SU-DHL-6 (cell line): Measurements from ENCODE around the gene MACF1.

ENCODE experiments used
- H2AFZ ChIP-seq: fragments of 200-600 bp; sonication (generic); 2 replicates; pipeline ENCODE4 v1.6.1; 2014; ENCODE audit warnings: low read depth, mild to moderate bottlenecking, moderate library complexity, mixed read lengths, antibody characterized with exemption, low read length; ENCODE audit not compliant: severe bottlenecking
- H3F3A ChIP-seq: fragments of 200-600 bp; shearing (Covaris generic); 2 replicates; pipeline ENCODE4 v1.6.0; 2016; ENCODE audit warnings: antibody characterized with exemption, mild to moderate bottlenecking; ENCODE audit not compliant: insufficient read depth
- H3K27ac ChIP-seq: fragments of 200-600 bp; sonication (generic); 2 replicates; pipeline ENCODE4 v1.5.1; 2016; ENCODE audit warnings: low read depth, mild to moderate bottlenecking, low read length, moderate library complexity, mixed read lengths
- H3K27me3 ChIP-seq: fragments of 200-600 bp; sonication (generic), shearing (Covaris generic); 2 replicates; pipeline ENCODE4 v1.6.0; 2014; ENCODE audit warnings: mild to moderate bottlenecking, low read length
- H3K36me3 ChIP-seq: fragments of 200-600 bp; sonication (generic); 2 replicates; pipeline ENCODE4 v1.6.1; 2014; ENCODE audit warnings: mild to moderate bottlenecking, low read length, mixed read lengths
- H3K4me2 ChIP-seq: fragments of 300-600, 200-600 bp; shearing (Covaris generic), sonication (generic); 2 replicates; pipeline ENCODE4 v1.6.0; 2014; ENCODE audit warnings: low read length, low read depth, mild to moderate bottlenecking; ENCODE audit not compliant: poor library complexity, severe bottlenecking
- H3K4me3 ChIP-seq: fragments of 200-600 bp; sonication (generic); 2 replicates; pipeline ENCODE4 v1.5.1; 2014; ENCODE audit warnings: antibody characterized with exemption, low read length, mild to moderate bottlenecking, mixed read lengths; ENCODE audit not compliant: insufficient read depth, poor library complexity, severe bottlenecking
- H3K79me2 ChIP-seq: fragments of 200-600 bp; sonication (generic); 2 replicates; pipeline ENCODE4 v1.6.1; 2014; ENCODE audit warnings: mild to moderate bottlenecking, low read length, moderate library complexity; ENCODE audit not compliant: insufficient read depth
- H3K9ac ChIP-seq: fragments of 200-600 bp; sonication (generic); 2 replicates; pipeline ENCODE4 v1.7.0; 2014; ENCODE audit warnings: mild to moderate bottlenecking, low read length
- H3K9me2 ChIP-seq: fragments of 200-600 bp; sonication (generic); replicated peaks from 2 replicates; pipeline ENCODE4 v1.6.1; 2014; ENCODE audit warnings: low read length; ENCODE audit not compliant: insufficient read depth
- H3K9me3 ChIP-seq: fragments of 200-600 bp; sonication (generic); 2 replicates; pipeline ENCODE4 v1.6.1; 2014; ENCODE audit warnings: low read length, mixed read lengths; ENCODE audit not compliant: insufficient read depth
- H4K20me1 ChIP-seq: fragments of 200-600 bp; sonication (generic); 2 replicates; pipeline ENCODE4 v1.6.1; 2014; ENCODE audit warnings: low read depth, mild to moderate bottlenecking, antibody characterized with exemption, low read length, moderate library complexity, mixed read lengths
- CTCF ChIP-seq: fragments of 200-600 bp; sonication (generic); IDR thresholded peaks from one replicate; pipeline ENCODE4 v1.5.1; 2017; ENCODE audit warnings: antibody characterized with exemption, mild to moderate bottlenecking, low read length, moderate library complexity; ENCODE audit not compliant: insufficient read depth, poor library complexity, severe bottlenecking
- EZH2phosphoT487 ChIP-seq: fragments of 200-600 bp; sonication (generic), shearing (Covaris generic); conservative IDR thresholded peaks from 2 replicates; pipeline ENCODE4 v1.6.1; 2018; ENCODE audit warnings: mild to moderate bottlenecking, antibody characterized with exemption, low read length, moderate library complexity, mixed read lengths

Gene MACF1

GRCh38 chr1:39167632-39168209 lies 36.8 kb upstream of the MACF1 start:
- H3K9me2 ChIP-seq = no peaks in the 10 kb centered on the region
- no peaks in the 10 kb centered on the region for H3K36me3 ChIP-seq
- H3K27ac ChIP-seq = no peak overlapping the region
- no peaks in the 10 kb centered on the region for H3K27me3 ChIP-seq
- no peak overlapping the region for H3K9ac ChIP-seq
- no peaks in the 10 kb centered on the region for H3F3A ChIP-seq
- no peaks in the 10 kb centered on the region for H3K9me3 ChIP-seq
- no peak overlapping the region for H2AFZ ChIP-seq
- no peaks in the 10 kb centered on the region for H3K79me2 ChIP-seq
- no peak overlapping the region for H3K4me3 ChIP-seq
- no peaks in the 10 kb centered on the region for H4K20me1 ChIP-seq
- TF ChIP-seq EZH2phosphoT487 (no peak), CTCF (no peak)
- no peak overlapping the region for H3K4me2 ChIP-seq

- no peak for TF ChIP-seq EZH2phosphoT487
- TF ChIP-seq CTCF = no peak
- Histone ChIP-seq H3K4me2 (no peak overlapping the region), H2AFZ (no peak overlapping the region), H4K20me1 (no peaks in the 10 kb centered on the region), H3K79me2 (no peaks in the 10 kb centered on the region), H3K27me3 (no peaks in the 10 kb centered on the region), H3K9me2 (no peaks in the 10 kb centered on the region), H3K27ac (no peak overlapping the region), H3K9ac (no peak overlapping the region), H3K36me3 (no peaks in the 10 kb centered on the region), H3F3A (no peaks in the 10 kb centered on the region), H3K9me3 (no peaks in the 10 kb centered on the region), H3K4me3 (no peak overlapping the region)
These were observed 36.0 kb upstream of the MACF1 start for GRCh38 chr1:39168301-39169080.

GRCh38 chr1:39170731-39171667 lies 33.5 kb upstream of the MACF1 start:
- H3K36me3 ChIP-seq = no peaks in the 10 kb centered on the region
- H3F3A ChIP-seq = no peaks in the 10 kb centered on the region
- H3K79me2 ChIP-seq = no peaks in the 10 kb centered on the region
- no peaks in the 10 kb centered on the region for H3K9me3 ChIP-seq
- H3K4me3 ChIP-seq = no peak overlapping the region
- H3K27me3 ChIP-seq = no peaks in the 10 kb centered on the region
- H4K20me1 ChIP-seq = no peaks in the 10 kb centered on the region
- no peak overlapping the region for H3K4me2 ChIP-seq
- H3K9ac ChIP-seq = no peak overlapping the region
- TF ChIP-seq CTCF (no peak), EZH2phosphoT487 (no peak)
- H3K9me2 ChIP-seq = no peaks in the 10 kb centered on the region
- H3K27ac ChIP-seq = no peak overlapping the region
- no peak overlapping the region for H2AFZ ChIP-seq
